GM21423 (cell line): ENCODE measurements around the gene MAML3.

Experiments used
- ATAC-seq: cut with Tn5 transposase; IDR thresholded peaks from one replicate; pipeline ENCODE4 v1.9.1; 2021; ENCODE audit warnings: mild to moderate bottlenecking, moderate library complexity; ENCODE audit not compliant: unreplicated experiment

Gene MAML3

DNA sequence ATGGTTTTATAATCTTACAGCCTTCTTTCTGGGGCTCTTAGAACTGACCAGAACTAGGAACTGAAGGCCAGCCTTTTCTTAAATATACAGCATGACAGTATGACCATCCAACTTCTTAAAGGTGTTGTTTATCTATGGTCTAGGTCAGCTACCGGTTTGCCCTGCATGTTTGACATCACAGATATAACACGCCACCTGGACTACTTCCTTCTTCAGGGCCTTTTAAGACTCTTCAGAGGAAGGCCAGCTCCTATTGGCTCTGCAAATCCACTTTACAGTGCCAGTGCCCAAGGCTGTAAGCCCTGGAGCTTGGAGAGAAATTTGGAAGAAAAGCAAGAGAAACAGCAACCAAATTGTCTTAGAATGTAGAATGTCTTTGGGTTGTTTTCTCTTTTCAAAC is 302.9 kb downstream of the MAML3 start:
- ATAC-seq = no peak

DNA sequence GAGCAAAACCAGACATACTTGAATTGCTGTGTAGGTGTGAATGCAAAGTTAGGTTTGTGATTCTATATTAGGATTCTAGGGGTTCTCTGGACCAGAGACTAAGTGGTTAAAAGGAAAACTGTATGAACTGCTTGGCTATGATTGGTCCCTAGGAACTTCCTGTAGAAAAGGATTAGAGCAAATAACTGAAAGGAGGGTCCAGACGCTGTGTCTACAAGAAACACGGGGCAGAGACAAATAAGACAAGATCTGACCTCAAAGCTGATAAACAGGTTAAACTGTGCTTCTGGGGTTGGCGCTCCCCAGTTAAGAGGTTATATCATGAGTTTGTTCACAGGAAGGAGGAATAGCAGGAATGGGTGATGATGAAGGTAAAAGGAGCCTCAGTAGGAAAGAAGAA is 304.8 kb downstream of the MAML3 start:
- no peak for ATAC-seq

DNA sequence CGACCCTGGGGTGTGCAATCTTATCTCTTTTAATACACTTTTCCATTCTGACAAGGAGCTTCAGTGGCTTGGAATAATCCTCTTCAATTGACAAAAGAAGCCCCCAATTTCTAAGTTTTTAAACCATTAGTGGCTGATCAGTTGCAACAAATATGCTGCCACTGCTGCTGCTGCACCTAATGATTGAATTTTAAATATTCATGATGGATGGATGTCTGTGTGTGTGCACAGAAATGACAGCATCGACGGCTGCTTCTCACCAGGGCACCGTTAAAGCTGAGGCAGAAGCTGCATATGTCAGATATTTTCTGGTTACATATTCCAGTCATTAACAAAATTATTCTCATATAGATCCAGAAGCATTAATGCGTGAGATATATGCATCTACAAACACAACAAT is 306.0 kb downstream of the MAML3 start:
- ATAC-seq = no peak

DNA sequence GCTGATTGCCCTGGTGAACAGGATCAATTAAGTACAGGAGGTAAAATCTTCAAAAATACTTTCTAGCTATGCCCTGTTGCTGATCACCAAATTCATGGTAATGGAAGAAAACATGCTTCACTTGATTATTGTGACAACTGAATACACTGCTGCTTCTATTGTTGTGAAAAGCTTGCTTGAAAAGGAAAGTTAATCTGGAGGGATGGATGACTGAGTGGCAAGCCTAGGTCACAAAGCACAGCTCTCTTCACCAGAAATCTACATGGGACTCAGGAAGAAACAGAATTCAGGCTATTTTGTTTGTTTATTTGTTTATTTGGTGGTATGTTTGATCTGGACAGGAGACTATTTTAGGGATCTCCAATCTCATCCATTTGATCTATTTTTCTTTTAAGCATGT is 306.4 kb downstream of the MAML3 start:
- no peak for ATAC-seq

DNA sequence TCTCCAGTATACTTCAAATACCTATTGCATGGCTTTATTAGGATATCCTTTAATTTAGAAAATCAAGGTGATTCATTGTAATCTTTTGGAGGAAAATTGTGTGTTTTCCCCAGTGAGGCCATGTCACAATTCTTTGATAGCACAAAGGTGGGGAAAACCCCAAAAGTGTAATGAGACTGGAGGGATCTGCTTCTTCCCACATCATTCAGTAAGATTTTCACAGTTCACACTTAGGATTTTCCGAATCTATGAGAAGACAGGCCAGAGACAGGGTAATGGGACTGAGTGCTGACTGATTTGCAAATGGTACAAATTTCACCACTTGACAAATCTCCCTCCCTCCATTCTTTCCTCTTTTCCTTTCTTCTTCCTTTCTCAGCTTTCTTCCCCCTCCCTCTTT is 307.2 kb downstream of the MAML3 start:
- ATAC-seq = no peak

DNA sequence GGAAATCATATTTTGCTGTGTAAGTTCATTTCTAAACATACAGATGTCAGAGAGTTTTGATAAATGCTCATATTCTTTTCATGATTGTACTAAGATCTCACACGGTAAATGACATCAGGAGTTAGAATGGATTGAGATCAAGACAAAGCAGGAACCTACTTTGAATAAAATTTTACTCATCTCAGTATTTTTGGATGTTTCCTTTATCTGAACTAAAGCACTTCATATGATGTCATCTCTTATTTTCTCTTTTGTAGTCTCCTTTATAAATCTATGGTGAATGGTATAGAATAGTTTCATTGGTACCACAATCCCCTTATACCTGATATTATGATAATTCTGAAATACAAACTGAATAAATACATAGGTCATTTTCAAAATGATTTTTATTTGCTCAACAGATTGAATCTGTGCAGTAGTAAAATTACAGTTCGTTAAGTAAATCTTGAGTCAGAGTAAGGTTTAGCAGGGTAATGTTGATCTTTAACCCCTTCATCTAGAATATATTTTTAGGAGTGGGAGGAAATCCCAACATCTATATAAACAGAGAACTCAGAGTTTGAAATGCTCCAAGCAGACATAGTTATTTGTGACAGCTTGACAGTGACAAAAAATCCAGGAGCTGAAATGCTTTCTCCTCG is 308.4 kb downstream of the MAML3 start:
- no peak for ATAC-seq

DNA sequence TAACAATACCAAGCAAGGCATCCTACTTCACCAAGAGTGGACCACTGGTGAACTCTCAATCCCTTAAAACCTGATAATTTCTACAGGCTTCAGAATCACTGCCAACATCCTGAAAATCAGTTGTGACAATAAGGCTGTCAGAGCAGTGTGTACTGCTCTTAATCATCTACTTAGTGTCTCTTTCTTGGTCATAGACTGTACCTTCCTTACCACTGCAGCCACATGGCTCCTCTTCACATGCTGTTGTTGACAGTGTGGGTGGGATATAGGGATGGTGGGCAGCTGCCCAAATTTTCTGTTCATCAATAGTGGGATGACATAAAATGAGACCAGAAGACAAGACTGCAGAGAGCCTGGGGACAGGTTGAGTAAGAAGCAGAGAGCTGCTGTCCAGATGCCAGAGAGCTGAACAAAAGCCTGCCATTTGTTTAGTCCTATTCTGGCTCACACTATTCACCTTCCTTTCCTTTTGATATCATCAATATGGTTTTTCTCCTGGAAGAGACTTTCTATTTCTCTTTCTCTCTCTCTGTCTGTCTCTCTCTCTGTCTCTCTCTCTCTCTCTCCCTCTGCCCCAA is 309.4 kb downstream of the MAML3 start:
- ATAC-seq = no peak

DNA sequence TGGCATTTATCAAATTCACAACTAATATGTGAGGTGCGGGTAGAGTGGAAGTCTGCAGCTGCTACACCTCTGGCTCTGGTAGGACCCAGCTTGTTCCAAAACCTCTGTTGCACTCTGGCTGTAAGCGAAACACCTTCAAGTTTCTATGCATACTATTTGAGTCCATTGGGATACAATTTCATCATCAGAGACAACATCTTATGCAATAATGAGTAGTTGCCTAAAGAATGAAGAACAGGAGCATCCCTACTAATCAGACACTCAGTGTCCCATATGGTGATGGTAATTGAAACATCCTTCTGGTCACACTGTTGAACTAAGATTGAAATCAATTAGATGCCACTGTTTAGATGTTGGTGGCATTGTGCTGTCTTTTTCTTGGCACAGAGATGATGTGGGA is 309.9 kb downstream of the MAML3 start:
- ATAC-seq = no peak

DNA sequence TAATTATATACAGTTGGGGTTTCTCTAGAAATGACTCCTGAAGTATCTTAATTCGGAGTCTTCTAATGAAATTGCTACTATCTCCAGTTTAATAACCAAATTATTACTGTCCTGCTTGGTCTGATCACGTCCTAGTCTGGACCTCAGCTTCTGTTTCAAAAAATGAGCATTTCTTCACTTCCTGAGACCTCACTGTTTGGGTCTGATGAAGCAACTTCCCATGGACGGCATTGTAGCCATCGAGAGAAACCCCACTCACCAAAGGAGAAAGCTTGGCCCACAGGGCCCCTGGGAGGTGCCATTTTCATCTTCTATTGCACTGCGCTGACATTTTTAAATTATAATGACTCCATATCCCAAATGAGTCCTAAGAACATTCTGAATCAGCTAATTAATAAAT is 310.3 kb downstream of the MAML3 start:
- no peak for ATAC-seq

DNA sequence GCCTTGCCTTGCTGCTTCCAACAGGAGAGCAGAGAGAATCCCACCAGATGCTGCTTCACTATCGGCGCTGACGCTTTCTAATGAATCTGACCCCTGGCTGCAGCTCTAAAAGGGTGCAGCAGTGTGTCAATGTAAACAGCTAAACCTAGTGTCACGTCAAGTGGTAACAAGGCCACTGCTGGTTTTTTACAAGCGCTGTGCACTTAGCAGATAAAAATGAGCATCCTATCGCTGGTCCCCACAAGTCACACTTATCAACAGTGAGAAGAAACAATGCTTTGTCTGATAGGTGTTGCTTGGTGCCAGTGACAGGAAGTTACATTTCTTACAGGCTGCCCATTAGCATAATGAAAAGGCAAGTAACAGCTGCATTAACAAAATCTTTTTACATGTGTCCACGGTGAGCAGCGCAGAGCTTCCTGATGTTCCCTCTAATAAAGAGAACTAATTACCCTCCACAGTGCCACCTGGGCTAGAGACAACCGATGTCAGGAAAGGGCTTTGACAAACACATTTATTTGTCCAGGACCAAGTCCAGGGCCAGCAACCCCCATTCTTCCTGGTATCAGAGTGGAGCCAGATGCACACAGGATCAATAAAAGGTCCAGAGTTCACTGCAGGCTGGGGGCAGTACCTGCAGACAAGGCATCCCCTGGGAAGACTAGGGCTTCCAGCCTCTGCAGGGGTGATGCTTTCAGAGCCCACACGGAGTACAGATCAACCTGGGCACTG is 312.4 kb downstream of the MAML3 start:
- ATAC-seq = no peak

DNA sequence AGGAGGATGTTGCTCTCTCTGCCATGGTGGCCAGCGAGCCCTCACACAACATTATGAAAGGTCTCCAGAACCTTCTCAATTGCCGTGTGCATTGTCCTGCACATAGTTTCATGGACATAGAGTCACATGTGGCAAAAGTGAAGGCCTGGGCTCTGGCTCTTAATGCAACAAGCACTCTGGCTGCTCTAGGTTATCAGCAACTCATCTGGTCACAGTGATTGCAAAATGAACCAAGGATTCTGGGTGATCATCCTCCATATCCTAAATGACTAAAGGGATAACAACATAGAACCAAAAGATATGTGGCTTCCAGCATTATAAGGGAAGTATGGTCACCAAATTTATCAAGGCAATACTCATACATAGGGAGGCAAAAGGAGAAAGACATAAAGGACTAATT is 313.2 kb downstream of the MAML3 start:
- ATAC-seq = no peak

DNA sequence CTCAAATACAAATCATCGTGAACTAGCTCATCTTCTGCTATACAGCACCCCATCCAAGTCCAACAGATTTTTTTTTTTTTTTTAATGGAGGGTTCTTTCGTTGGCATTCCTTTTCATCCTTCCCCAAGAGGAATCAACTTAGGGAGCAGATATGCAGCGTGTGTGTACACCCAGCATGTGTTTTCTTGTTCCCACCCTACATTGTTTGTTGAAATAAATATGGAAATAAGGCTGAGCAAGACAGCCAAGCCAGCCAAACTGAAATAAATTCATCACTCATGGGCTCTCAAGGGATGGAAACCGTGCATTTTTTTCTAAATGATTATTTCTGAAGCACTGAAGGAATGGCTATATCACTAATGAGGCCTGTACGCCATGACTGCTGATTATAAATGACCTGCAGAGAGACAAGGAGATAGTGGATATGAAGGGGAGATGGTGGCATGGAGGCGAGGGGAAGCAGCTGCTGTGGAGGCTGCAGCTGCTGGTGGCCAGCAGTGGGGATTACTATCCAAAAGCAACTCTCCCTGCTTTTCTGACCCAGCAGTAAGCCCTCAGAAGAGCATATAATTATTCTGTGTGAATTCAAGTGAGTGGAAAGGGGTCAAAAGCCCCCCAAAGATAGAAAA is 314.5 kb downstream of the MAML3 start:
- ATAC-seq = no peak

DNA sequence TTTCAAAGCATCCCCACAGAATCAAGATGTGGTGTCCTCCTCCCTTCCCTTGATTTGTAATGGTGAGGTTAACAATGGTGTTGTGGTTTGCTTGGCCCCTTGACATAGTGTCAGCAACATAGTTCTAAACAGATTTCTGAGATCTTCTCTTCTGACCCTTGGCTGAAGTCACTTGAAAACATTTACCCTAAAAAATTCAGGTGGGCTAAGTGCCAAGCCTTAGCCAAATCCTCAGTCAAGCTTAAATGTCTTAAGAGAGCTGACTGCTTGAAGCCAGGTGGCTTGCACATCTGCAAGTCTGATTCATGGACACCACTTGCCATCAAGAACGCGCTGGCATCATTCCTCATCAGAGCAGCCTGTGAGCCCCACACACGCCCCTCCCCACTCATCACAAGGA is 315.2 kb downstream of the MAML3 start:
- no peak for ATAC-seq

DNA sequence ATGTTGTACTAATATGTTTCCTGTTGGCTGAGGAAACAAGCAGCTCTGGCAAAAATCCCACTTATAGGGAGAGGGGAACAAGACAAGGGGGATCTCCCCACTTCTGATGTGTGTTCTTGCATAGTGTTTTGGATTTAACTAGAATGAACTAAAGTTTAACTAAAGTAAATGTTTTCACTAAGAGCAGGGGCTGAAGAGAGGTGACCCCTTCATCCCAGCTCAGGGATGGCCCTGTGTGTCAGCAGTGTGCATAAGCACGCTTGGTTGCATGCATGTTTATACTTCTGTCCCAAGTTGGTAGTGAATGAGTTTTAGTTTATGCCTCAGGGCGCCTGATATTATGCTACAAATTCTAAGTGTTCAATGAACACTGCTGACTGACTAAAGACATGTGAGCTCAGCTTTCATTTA is 319.0 kb downstream of the MAML3 start:
- no peak for ATAC-seq

DNA sequence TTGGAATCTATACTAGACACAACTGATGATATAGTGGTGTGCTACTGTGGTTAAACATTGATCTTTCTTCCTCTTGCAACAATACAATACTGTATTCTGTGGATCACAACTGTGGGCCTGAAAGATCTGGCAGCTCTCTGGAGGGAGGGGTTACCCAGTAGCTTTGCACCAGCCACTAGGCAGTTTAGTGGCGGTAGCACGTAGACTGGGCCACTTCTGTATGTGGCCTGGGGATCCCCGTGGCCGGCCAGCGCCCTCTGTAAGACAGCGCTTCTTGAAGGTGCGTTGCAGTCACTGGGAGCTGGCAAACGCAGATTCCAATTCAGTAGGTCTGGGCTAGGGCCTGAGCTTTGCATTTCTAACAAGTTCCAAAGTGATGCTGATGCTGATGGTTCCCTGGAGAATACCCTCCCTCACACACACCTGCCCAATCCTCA is 319.7 kb downstream of the MAML3 start:
- ATAC-seq = no peak

DNA sequence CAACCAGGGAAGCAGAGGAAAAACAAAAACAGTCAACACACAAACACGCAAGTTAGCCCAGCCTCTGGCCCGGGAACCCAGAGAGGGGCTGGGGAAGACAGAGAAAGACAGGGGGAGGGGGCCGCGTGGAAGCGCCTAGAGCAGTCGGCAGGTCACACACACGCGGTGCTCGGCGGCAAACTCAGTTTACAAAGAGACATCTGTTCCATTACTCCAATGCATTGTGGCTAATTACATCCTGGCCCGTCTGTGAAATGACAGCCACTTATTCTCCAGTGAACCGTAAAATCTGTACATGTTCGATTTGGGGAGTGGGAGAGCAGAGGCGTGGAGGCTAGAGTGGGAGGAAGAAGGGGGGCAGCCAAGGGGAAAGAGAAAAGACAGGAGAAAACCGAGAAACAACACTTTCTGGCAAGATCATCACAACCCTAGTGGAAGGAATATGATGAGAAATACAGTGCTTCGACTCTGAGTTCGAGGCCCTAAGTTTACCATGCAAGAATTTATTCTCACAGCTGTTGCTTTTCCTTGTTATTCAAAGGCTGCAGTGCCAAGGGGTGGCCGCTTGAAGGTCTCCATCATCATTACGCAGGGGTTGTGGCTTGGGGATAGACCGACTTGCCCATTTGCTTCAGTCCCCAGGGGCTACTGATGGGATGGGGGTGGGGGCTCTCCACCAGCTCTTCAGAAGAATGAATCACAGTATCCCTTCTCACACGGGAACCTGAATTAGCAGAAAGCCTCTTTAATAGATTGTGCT is 320.7 kb downstream of the MAML3 start:
- no peak for ATAC-seq

DNA sequence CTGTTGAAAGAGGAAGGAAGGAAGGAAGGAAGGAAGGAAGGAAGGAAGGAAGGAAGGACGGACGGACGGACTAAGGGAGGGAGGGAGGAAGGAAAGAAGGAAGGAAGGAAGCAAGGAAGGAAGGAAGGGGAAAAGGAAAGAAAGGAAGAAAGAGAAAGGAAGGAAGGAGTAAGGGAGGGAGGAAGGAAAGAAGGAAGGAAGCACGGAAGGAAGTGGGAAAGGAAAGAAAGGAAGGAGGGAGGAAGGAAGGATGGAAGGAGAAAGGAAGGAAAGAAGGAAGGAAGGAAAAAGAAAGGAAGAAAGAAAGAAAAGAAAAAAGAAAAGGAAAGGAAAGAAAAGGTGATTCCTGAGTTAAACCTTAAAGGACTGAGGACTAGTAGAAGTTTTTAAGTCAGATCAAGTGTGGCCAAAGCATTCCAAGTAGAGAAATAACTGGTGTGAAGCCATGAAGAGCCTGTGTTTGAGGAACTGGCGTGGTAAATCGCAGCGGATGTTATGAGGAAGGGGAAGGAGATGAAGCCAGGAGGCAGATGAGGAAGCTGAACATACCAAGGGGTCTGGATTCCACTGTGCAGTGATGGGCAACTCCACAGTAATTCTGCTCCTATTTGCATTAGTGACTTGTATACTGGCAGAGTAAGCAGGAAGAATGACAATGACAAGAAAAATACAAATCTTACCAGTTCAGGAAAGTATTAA is 324.9 kb downstream of the MAML3 start:
- ATAC-seq = no peak

DNA sequence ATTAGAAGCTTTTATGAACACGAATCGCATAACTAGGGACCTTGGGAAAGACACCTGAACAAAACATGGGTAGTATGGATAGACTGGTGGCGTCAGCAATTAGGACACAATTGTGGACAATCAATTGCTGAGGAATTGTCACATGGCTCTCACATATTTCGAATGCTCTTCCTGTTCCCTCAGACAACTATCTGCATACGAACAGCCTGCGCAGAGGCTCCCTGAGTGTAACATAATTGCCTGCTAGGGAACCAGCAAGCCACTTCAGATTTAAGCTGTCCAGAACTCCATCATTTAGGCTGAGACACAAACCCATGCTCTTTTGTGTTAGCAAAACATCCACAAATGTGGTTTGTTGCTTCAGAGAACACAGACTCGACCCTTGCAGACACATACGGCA is 327.6 kb downstream of the MAML3 start:
- no peak for ATAC-seq

DNA sequence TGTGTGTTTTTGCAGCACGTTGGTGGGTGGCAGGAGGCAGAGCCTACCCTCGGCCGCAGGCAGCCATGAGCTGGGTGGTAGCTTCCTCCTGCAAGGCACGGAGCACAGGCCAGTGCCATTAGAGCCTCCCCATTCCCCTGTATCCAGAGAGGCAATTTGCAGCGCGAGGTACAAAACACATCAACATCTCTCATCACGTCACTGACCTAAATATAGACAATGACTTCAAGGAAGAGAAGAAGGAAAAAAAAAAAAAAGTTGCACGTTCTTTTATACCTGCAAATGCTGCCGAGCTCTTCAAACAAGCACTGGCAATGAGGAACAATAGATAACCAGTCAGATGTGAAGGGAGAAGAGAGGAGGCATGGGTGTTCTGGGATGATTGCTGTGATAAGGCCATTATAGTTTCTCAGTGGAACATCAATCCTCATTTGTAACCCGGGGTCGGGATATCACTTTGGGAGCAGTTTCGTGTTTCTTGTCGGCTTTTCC is 328.4 kb downstream of the MAML3 start:
- ATAC-seq = no peak

DNA sequence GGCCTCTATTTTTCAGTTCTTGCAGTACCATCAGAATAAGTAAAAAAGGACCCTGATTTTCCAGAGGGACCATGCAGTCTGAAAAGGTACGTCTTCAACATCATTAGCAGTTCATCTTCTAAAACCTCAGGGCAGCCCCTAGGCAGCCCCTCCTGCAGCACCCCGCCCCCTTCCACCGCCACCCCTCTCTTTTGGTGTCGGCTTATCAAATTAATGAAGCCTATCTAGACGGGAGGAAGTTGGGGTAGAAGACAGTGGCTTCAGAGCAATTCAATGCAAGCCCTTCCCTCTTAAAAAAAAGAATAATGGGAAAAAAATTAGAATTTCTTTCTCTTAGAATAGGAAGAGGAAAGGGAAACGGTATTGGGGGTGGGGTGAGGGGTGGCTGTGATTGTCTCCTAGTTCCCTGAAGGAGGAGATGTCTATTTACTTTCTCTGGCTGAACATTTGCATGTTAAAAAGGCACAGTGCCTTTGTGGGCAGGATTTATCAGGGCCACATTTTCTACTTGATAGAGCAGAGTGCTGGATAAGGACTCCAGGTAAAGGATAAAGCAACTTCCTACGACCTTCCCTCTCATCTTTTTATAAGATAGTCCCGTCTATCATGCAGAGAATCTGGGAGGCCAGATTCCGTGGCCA is 329.0 kb downstream of the MAML3 start:
- no peak for ATAC-seq
